Endodermal cell (in vitro differentiated cells): ENCODE results near the gene ARF3. TPM values are rescaled to one million over a fixed set of nuclear protein-coding genes. Genes with fewer than 3 reads are reported as not detected.

ENCODE experiments used
- DNase-seq: peaks from one replicate; pipeline ENCODE4 v3.0.0-alpha.2; 2017
- H3K27ac ChIP-seq: 2 replicates; pipeline ENCODE4 v1.5.1; 2013; ENCODE audit warnings: mild to moderate bottlenecking, low read depth, low read length, moderate library complexity
- H3K27me3 ChIP-seq: 2 replicates; pipeline ENCODE4 v1.6.1; 2013; ENCODE audit warnings: mild to moderate bottlenecking, low read length, moderate library complexity; ENCODE audit not compliant: insufficient read depth, control insufficient read depth, poor library complexity, severe bottlenecking
- H3K36me3 ChIP-seq: 2 replicates; pipeline ENCODE4 v1.7.0; 2013; ENCODE audit warnings: mild to moderate bottlenecking, low read length, moderate library complexity; ENCODE audit not compliant: control insufficient read depth, insufficient read depth
- H3K4me1 ChIP-seq: one replicate; pipeline ENCODE4 v1.7.0; 2013; ENCODE audit warnings: low read length; ENCODE audit not compliant: control insufficient read depth, insufficient read depth
- H3K4me3 ChIP-seq: 2 replicates; pipeline ENCODE4 v1.5.1; 2013; ENCODE audit warnings: mild to moderate bottlenecking, low read length, moderate library complexity
- H3K9ac ChIP-seq: 2 replicates; pipeline ENCODE4 v1.6.1; 2013; ENCODE audit warnings: mild to moderate bottlenecking, low read length, moderate library complexity; ENCODE audit not compliant: poor library complexity, severe bottlenecking; ENCODE audit errors: extremely low read depth
- H3K9me3 ChIP-seq: 2 replicates; pipeline ENCODE4 v1.6.1; 2013; ENCODE audit warnings: mild to moderate bottlenecking, low read length, moderate library complexity; ENCODE audit not compliant: control insufficient read depth
- H3K27ac Mint-ChIP-seq: 2 replicates; pipeline ENCODE4 v1.8.0; 2020; ENCODE audit warnings: mixed read lengths
- H3K27me3 Mint-ChIP-seq: 2 replicates; pipeline ENCODE4 v1.8.0; 2021; ENCODE audit warnings: mild to moderate bottlenecking, mixed read lengths; ENCODE audit not compliant: insufficient read depth
- H3K36me3 Mint-ChIP-seq: 2 replicates; pipeline ENCODE4 v1.8.0; 2020; ENCODE audit warnings: low read depth, mixed read lengths
- H3K4me1 Mint-ChIP-seq: 2 replicates; pipeline ENCODE4 v1.8.0; 2020; ENCODE audit warnings: mixed read lengths
- H3K4me3 Mint-ChIP-seq: 2 replicates; pipeline ENCODE4 v1.8.0; 2020; ENCODE audit warnings: mild to moderate bottlenecking, moderate library complexity, mixed read lengths
- H3K9me3 Mint-ChIP-seq: 2 replicates; pipeline ENCODE4 v1.8.0; 2020; ENCODE audit warnings: mild to moderate bottlenecking, mixed read lengths
- whole genome bisulfite sequencing, 2 experiments: methylation state at CpG; one replicate each; pipeline versions ENCODE4 v1.1.5 to v1.1.7; 2013; ENCODE audit warnings: missing lambda C conversion rate in 2 of 2, mixed read lengths in 1 of 2; ENCODE audit not compliant: insufficient coverage in 1 of 2, insufficient read length in 1 of 2; 5-methylcytosine and 5-hydroxymethylcytosine counted together
- total RNA-seq, 2 donors: library from RNA; stranded (reverse); fragmentation: NEBNext Ultra II Directional in 1 of 2; extraction: Animal tissue kit (Norgen Biotek cat#: 25700) in 1 of 2; gene quantifications; 2 replicates in 1 of 2; 3 replicates in 1 of 2; pipeline ENCODE4 v1.2.1, GENCODE V29; 2021
- TF ChIP-seq, protein P1 (sequence below): fragments of 200-600 bp; sonication (generic); conservative IDR thresholded peaks from 2 replicates; pipeline ENCODE4 v1.5.0; 2021; ENCODE audit warnings: antibody characterized with exemption, mild to moderate bottlenecking

ARF3 gene
- total RNA-seq, 2 donors from 2014 or later = 237 to 288 TPM

- Mint-ChIP-seq H3K9me3 (no peaks in the 10 kb centered on the region), H3K27me3 (peaks cover 84% of the 10 kb centered on the region), H3K4me1 (peaks cover 15% of the 10 kb centered on the region), H3K36me3 (peaks cover 5% of the 10 kb centered on the region), H3K27ac (no peak overlapping the region), H3K4me3 (peak overlapping the region; percentile 49)
- Histone ChIP-seq H3K4me3 (peak overlapping the region; percentile 73), H3K4me1 (peaks cover 10% of the 10 kb centered on the region), H3K36me3 (no peaks in the 10 kb centered on the region), H3K9ac (no peak overlapping the region), H3K27me3 (peaks cover 84% of the 10 kb centered on the region), H3K9me3 (no peaks in the 10 kb centered on the region), H3K27ac (no peak overlapping the region)
- WGBS, 2 experiments = 6 to 8% methylated on average over 34 to 71 of the region's 71 CpGs
- DNase-seq = peak; percentile 97
- TF ChIP-seq, protein P1, sequence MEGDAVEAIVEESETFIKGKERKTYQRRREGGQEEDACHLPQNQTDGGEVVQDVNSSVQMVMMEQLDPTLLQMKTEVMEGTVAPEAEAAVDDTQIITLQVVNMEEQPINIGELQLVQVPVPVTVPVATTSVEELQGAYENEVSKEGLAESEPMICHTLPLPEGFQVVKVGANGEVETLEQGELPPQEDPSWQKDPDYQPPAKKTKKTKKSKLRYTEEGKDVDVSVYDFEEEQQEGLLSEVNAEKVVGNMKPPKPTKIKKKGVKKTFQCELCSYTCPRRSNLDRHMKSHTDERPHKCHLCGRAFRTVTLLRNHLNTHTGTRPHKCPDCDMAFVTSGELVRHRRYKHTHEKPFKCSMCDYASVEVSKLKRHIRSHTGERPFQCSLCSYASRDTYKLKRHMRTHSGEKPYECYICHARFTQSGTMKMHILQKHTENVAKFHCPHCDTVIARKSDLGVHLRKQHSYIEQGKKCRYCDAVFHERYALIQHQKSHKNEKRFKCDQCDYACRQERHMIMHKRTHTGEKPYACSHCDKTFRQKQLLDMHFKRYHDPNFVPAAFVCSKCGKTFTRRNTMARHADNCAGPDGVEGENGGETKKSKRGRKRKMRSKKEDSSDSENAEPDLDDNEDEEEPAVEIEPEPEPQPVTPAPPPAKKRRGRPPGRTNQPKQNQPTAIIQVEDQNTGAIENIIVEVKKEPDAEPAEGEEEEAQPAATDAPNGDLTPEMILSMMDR = peak; percentile 85
These were observed 39.8 kb upstream of the ARF3 start for GRCh38 chr12:48996794-48997718.

GRCh38 chr12:48995086-48995879 lies 38.0 kb upstream of the ARF3 start:
- H3K27me3 ChIP-seq = peaks cover 71% of the 10 kb centered on the region
- H3K27me3 Mint-ChIP-seq = peaks cover 80% of the 10 kb centered on the region
- H3K36me3 Mint-ChIP-seq = no peaks in the 10 kb centered on the region
- no peaks in the 10 kb centered on the region for H3K9me3 Mint-ChIP-seq
- H3K4me1 ChIP-seq = peaks cover 10% of the 10 kb centered on the region
- H3K4me3 Mint-ChIP-seq = no peak overlapping the region
- H3K36me3 ChIP-seq = no peaks in the 10 kb centered on the region
- H3K27ac ChIP-seq = no peak overlapping the region
- peaks cover 19% of the 10 kb centered on the region for H3K4me1 Mint-ChIP-seq
- 8 to 13% methylated on average over 17 to 32 of the region's 32 CpGs for WGBS, 2 experiments
- TF ChIP-seq, protein P1 = peak; percentile 79
- H3K9ac ChIP-seq = no peak overlapping the region
- no peak overlapping the region for H3K4me3 ChIP-seq
- no peak overlapping the region for H3K27ac Mint-ChIP-seq
- no peaks in the 10 kb centered on the region for H3K9me3 ChIP-seq
- peak; percentile 99 for DNase-seq

DNA sequence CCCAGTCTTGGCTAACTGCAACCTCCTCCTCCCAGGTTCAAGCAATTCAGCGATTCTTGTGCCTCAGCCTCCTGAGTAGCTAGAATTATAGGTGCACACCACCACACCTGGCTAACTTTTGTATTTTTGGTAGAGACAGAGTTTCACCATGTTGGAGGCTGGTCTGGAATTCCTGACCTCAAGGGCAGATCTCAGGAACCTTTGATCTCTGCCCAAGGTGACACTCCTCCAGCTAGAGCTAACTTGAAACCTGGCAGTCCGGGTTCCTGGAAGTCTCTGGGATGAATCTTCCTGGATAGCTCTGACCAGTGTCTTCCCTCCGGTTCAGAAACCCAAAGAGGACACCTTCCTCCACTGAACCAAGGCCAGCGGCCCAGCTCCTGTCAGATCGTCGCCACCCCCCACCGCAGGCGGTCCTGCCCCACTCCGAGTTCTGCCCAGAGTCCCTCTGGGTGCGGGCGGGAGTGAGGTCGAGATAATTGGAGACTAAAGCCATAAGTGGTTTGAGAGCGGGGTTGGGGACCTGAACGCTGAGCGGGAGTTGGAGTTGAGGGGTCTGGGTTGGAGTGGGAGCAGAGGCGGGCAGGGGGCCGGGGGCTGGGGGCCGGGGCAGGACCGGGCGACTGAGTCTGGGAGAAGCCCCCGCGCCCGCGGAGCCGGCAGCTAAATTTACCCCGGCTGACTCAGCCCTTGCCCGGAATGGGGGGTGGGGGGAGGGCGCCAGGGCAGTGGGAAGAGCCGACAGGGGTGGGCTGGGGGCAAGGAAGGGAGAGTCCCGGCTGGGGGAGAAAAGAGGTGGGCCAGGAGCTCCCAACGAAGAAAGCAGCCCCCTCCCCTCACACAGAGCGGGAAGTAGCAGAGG lies 37.2 kb upstream of the ARF3 start:
- H3K27ac Mint-ChIP-seq = no peak overlapping the region
- Histone ChIP-seq H3K36me3 (no peaks in the 10 kb centered on the region), H3K4me1 (peaks cover 6% of the 10 kb centered on the region), H3K9ac (no peak overlapping the region), H3K27ac (no peak overlapping the region), H3K4me3 (no peak overlapping the region), H3K27me3 (peaks cover 67% of the 10 kb centered on the region), H3K9me3 (no peaks in the 10 kb centered on the region)
- WGBS, 2 experiments = 36 to 80% methylated on average over 1 to 25 of the region's 32 CpGs
- TF ChIP-seq, protein P1 = no peak
- peaks cover 13% of the 10 kb centered on the region for H3K4me1 Mint-ChIP-seq
- H3K4me3 Mint-ChIP-seq = no peak overlapping the region
- H3K9me3 Mint-ChIP-seq = no peaks in the 10 kb centered on the region
- peak; percentile 63 for DNase-seq
- H3K27me3 Mint-ChIP-seq = peaks cover 75% of the 10 kb centered on the region
- no peaks in the 10 kb centered on the region for H3K36me3 Mint-ChIP-seq
